ENCODE results near the gene ASS1. TPM values are rescaled to one million over a fixed set of nuclear protein-coding genes. Genes with fewer than 3 reads are reported as not detected.

The ASS1 gene
- total and polyA plus RNA-seq, 10 donors, result 15.4 to 37.4 (median 26.6) TPM

DNA sequence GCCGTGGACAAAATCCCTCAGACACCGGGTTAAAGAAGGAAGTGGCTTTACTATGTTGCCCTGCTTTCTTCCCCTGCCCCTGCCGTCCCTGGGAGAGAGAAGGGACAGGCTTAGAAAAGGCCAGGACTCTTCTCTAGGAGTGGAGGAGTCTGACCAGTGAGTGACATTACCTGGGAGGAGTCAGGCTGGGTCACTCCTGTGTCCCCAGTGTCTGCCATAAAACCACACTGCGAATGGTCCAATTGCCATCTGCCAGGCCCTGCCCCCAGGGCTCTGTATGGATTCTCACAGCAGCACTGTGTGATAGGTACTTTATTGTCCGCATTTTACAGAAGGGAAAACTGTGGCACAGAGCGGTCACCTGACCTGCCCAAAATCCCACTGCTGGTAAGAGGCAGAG is 103.3 kb downstream of the ASS1 start:
- no peaks in the 10 kb centered on the region for H3K36me3 ChIP-seq
- peaks cover 0 to 11% (median 9%) of the 10 kb centered on the region in 8 donors for H3K9me3 ChIP-seq
- intact Hi-C loops (cut with DNase I; ENCODE audit: low total_unique reads), result no loop called here
- no peak overlapping the region for H3K4me3 ChIP-seq
- H3K27me3 ChIP-seq (replicated peaks in 1 of 7), result peaks cover 0 to 13% (median 0%) of the 10 kb centered on the region in 7 donors
- 72 to 81% (median 77%) methylated on average over 6 of the region's 6 CpGs for WGBS, 5 donors
- TF ChIP-seq, protein P1, sequence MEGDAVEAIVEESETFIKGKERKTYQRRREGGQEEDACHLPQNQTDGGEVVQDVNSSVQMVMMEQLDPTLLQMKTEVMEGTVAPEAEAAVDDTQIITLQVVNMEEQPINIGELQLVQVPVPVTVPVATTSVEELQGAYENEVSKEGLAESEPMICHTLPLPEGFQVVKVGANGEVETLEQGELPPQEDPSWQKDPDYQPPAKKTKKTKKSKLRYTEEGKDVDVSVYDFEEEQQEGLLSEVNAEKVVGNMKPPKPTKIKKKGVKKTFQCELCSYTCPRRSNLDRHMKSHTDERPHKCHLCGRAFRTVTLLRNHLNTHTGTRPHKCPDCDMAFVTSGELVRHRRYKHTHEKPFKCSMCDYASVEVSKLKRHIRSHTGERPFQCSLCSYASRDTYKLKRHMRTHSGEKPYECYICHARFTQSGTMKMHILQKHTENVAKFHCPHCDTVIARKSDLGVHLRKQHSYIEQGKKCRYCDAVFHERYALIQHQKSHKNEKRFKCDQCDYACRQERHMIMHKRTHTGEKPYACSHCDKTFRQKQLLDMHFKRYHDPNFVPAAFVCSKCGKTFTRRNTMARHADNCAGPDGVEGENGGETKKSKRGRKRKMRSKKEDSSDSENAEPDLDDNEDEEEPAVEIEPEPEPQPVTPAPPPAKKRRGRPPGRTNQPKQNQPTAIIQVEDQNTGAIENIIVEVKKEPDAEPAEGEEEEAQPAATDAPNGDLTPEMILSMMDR (IDR thresholded peaks at IDR 0.05 in 8 of 11, conservative IDR thresholded peaks at IDR 0.05 in 3 of 11), result no peak
- no peak for TF ChIP-seq POLR2A (IDR thresholded peaks at IDR 0.05)
- TF ChIP-seq POLR2AphosphoS5 (IDR thresholded peaks at IDR 0.05), result no peak
- DNase-seq, result no peak
- no peaks in the 10 kb centered on the region for H3K4me1 ChIP-seq
- H3K27ac ChIP-seq, result no peak overlapping the region

DNA sequence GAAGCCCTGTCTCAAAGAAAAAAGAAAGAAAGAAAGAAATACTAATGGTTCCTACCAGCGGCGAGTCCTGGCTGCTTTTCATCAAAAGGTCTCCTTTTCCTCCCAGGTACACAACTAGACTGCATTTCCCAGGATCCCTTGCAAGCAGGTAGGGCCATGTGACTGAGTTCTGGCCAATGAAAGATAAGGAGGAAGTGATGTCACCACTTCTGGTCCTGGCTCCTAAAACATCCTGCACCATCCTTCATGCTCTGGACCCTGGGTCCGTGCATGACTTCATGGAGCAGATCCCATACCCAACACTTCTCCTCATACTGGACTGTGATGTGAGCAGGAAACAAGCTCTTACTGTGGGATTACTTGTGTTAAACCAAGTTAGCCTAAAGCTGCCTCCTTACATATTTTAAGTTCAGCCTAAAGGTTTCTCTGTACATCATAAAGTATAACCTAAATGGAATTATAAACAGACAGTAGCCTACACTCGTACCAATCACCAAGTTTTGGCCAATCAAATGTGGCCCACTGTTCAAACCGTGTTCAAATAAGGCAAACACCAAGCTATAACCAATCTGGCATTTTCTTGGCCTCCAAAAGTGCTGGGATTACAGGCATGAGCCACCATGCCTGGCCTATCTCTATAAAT is 104.5 kb downstream of the ASS1 start:
- Histone ChIP-seq H3K36me3 (no peaks in the 10 kb centered on the region), H3K27ac (no peak overlapping the region), H3K27me3 (replicated peaks in 1 of 7) (peaks cover 0 to 20% (median 0%) of the 10 kb centered on the region in 7 donors), H3K4me3 (no peak overlapping the region), H3K4me1 (no peaks in the 10 kb centered on the region), H3K9me3 (peaks cover 0 to 11% (median 9%) of the 10 kb centered on the region in 8 donors)
- intact Hi-C loops (cut with DNase I; ENCODE audit: low total_unique reads), result no loop called here
- WGBS, 5 donors, result 87 to 92% (median 91%) methylated on average over 5 of the region's 5 CpGs
- no peak for DNase-seq
- TF ChIP-seq POLR2AphosphoS5 (IDR thresholded peaks at IDR 0.05) (no peak), POLR2A (IDR thresholded peaks at IDR 0.05) (no peak)
- TF ChIP-seq, protein P1 (IDR thresholded peaks at IDR 0.05 in 8 of 11, conservative IDR thresholded peaks at IDR 0.05 in 3 of 11), result no peak

Small RNA genes lying within 50 kb of the gene (small RNA-seq; reads per million reads assigned to genes)
- gene RN7SL665P, result 0 reads per million in 4 donors

Other genes with a start within 250 kb of the ASS1 start
- 1 to 10 TPM in 2 of 7 donors, under 1 TPM in 5; 0.09 to 1.9 (median 0.67) TPM for gene HMCN2, start 179.2 kb upstream of the ASS1 start, total RNA-seq
- gene HMCN2, start 179.2 kb upstream of the ASS1 start, polyA plus RNA-seq, result 1 to 10 TPM in 2 of 3 donors, under 1 TPM in 1; 0.39 to 1.7 (median 1.4) TPM
- 10 to 100 TPM; 26.9 to 46.1 (median 39.8) TPM for gene FUBP3, start 134.6 kb downstream of the ASS1 start, total RNA-seq
- 10 to 100 TPM; 14.7 to 21.0 (median 19.4) TPM for gene FUBP3, start 134.6 kb downstream of the ASS1 start, polyA plus RNA-seq
- not detected for gene PRDM12, start 219.6 kb downstream of the ASS1 start, total RNA-seq
- under 1 TPM in 2 of 3 donors, not detected in 1; 0.06 to 0.07 TPM for gene PRDM12, start 219.6 kb downstream of the ASS1 start, polyA plus RNA-seq
- 10 to 100 TPM; 23.8 to 34.6 (median 26.1) TPM for gene EXOSC2, start 248.8 kb downstream of the ASS1 start, total RNA-seq
- 10 to 100 TPM; 16.9 to 22.8 (median 17.2) TPM for gene EXOSC2, start 248.8 kb downstream of the ASS1 start, polyA plus RNA-seq

All from spleen (tissue), 11 donors.